B cell (primary cell): ENCODE data around the gene RAD51B.

Source experiments
- EZH2 ChIP-seq: IDR thresholded peaks from 2 replicates; pipeline ENCODE4 v1.6.1; 2012; ENCODE audit warnings: borderline replicate concordance, low read depth, mild to moderate bottlenecking, moderate library complexity, low read length; ENCODE audit not compliant: insufficient read depth, poor library complexity, severe bottlenecking
- TF ChIP-seq, protein P1 (sequence below): fragments of 200-600 bp; IDR thresholded peaks from one replicate; pipeline ENCODE4 v1.8.0; 2022; ENCODE audit warnings: antibody characterized with exemption, mild to moderate bottlenecking

GRCh38 chr14:68690089-68690958 is 870.7 kb downstream of the RAD51B start:
- TF ChIP-seq, protein P1, sequence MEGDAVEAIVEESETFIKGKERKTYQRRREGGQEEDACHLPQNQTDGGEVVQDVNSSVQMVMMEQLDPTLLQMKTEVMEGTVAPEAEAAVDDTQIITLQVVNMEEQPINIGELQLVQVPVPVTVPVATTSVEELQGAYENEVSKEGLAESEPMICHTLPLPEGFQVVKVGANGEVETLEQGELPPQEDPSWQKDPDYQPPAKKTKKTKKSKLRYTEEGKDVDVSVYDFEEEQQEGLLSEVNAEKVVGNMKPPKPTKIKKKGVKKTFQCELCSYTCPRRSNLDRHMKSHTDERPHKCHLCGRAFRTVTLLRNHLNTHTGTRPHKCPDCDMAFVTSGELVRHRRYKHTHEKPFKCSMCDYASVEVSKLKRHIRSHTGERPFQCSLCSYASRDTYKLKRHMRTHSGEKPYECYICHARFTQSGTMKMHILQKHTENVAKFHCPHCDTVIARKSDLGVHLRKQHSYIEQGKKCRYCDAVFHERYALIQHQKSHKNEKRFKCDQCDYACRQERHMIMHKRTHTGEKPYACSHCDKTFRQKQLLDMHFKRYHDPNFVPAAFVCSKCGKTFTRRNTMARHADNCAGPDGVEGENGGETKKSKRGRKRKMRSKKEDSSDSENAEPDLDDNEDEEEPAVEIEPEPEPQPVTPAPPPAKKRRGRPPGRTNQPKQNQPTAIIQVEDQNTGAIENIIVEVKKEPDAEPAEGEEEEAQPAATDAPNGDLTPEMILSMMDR = no peak
- TF ChIP-seq EZH2 = no peak
